Loucy (cell line): Measurements from ENCODE around the gene ZNF296.

Source experiments
- H2AFZ ChIP-seq: fragments of 200-600 bp; sonication (generic); 2 replicates; pipeline ENCODE4 v1.6.0; 2016; ENCODE audit warnings: antibody characterized with exemption, mild to moderate bottlenecking, low read length, moderate library complexity
- H3F3A ChIP-seq: fragments of 200-600 bp; 2 replicates; pipeline ENCODE4 v1.6.0; 2016; ENCODE audit warnings: antibody characterized with exemption, low read depth, mild to moderate bottlenecking
- H3K27me3 ChIP-seq: fragments of 200-600 bp; sonication (generic); 2 replicates; pipeline ENCODE4 v1.6.1; 2014; ENCODE audit warnings: low read length, mild to moderate bottlenecking; ENCODE audit not compliant: insufficient read depth, poor library complexity, severe bottlenecking
- H3K36me3 ChIP-seq: fragments of 200-600 bp; sonication (generic); 2 replicates; pipeline ENCODE4 v1.6.1; 2016; ENCODE audit warnings: low read length; ENCODE audit not compliant: insufficient read depth
- H3K4me1 ChIP-seq: fragments of 200-600 bp; sonication (generic); 2 replicates; pipeline ENCODE4 v1.5.1; 2014; ENCODE audit warnings: low read length, mild to moderate bottlenecking; ENCODE audit not compliant: insufficient read depth, poor library complexity, severe bottlenecking
- H3K4me2 ChIP-seq: fragments of 200-600 bp; sonication (generic); 2 replicates; pipeline ENCODE4 v1.6.0; 2014; ENCODE audit warnings: antibody characterized with exemption, low read length, low read depth, mild to moderate bottlenecking; ENCODE audit not compliant: poor library complexity, severe bottlenecking
- H3K4me3 ChIP-seq: fragments of 200-600 bp; sonication (generic); 2 replicates; pipeline ENCODE4 v1.5.1; 2014; ENCODE audit warnings: low read length, mild to moderate bottlenecking, mixed read lengths; ENCODE audit not compliant: poor library complexity, severe bottlenecking
- H3K79me2 ChIP-seq: fragments of 200-600 bp; sonication (generic); 2 replicates; pipeline ENCODE4 v1.6.1; 2014; ENCODE audit warnings: low read length; ENCODE audit not compliant: insufficient read depth
- H3K9ac ChIP-seq: fragments of 200-600 bp; sonication (generic); 2 replicates; pipeline ENCODE4 v1.6.0; 2014; ENCODE audit warnings: mild to moderate bottlenecking, low read depth, low read length, moderate library complexity; ENCODE audit not compliant: poor library complexity, severe bottlenecking
- H3K9me2 ChIP-seq: fragments of 200-600 bp; sonication (generic); replicated peaks from 2 replicates; pipeline ENCODE4 v1.6.1; 2016; ENCODE audit warnings: low read depth, low read length, mixed read lengths
- H3K9me3 ChIP-seq: fragments of 200-600 bp; sonication (generic); 2 replicates; pipeline ENCODE4 v1.6.1; 2014; ENCODE audit warnings: mild to moderate bottlenecking, antibody characterized with exemption, low read length, low read depth; ENCODE audit not compliant: insufficient read depth
- H4K20me1 ChIP-seq: fragments of 200-600 bp; sonication (generic); 2 replicates; pipeline ENCODE4 v1.6.0; 2014; ENCODE audit warnings: antibody characterized with exemption, low read length, mild to moderate bottlenecking; ENCODE audit not compliant: insufficient read depth, poor library complexity, severe bottlenecking
- CTCF ChIP-seq: fragments of 200-600 bp; sonication (generic); conservative IDR thresholded peaks from 2 replicates; pipeline ENCODE4 v1.5.1; 2014; ENCODE audit warnings: mild to moderate bottlenecking, antibody characterized with exemption, low read length
- EZH2phosphoT487 ChIP-seq: fragments of 200-600 bp; IDR thresholded peaks from 2 replicates; pipeline ENCODE4 v1.6.1; 2018; ENCODE audit warnings: antibody characterized with exemption, mild to moderate bottlenecking, moderate library complexity, borderline replicate concordance

The ZNF296 gene

GRCh38 chr19:45038931-45039893, 37.1 kb downstream of the ZNF296 start, which contains the start of gene CLASRP:
TSS of gene CLASRP (plus strand) at chr19:45039045. CDS start at chr19:45040213, 1,168 bp downstream.
- H3K4me3 ChIP-seq: peak within 1 kb of the TSS; percentile 100
- H2AFZ ChIP-seq: peak within 1 kb of the TSS; percentile 99
- H3K36me3 ChIP-seq: peaks cover 20% of the 10 kb centered on the region; the same call in 1 of the 2 replicates

GRCh38 chr19:45037393-45038169, 38.7 kb downstream of the ZNF296 start:
- Histone ChIP-seq H4K20me1 (peaks cover 33% of the 10 kb centered on the region), H3K4me3 (no peak overlapping the region), H3K9me3 (no peaks in the 10 kb centered on the region), H3K36me3 (peaks cover 11% of the 10 kb centered on the region; the same call in 1 of the 2 replicates), H3K9ac (peak overlapping the region; percentile 43), H3K4me2 (peak overlapping the region; percentile 100), H3K9me2 (no peaks in the 10 kb centered on the region), H3K79me2 (peaks cover 35% of the 10 kb centered on the region), H3K27me3 (no peaks in the 10 kb centered on the region), H3K4me1 (peaks cover 22% of the 10 kb centered on the region), H2AFZ (no peak overlapping the region), H3F3A (no peaks in the 10 kb centered on the region)
- TF ChIP-seq CTCF (no peak), EZH2phosphoT487 (no peak)

More at GRCh38 chr19:45038931-45039893, 37.1 kb downstream of the ZNF296 start, which contains the start of gene CLASRP:
- Histone ChIP-seq H3K9me2 (no peaks in the 10 kb centered on the region), H3K9ac (peak within 1 kb of the TSS; percentile 95), H3K27me3 (no peaks in the 10 kb centered on the region), H3K79me2 (peaks cover 50% of the 10 kb centered on the region), H4K20me1 (peaks cover 36% of the 10 kb centered on the region), H3K4me2 (peak within 1 kb of the TSS; percentile 100), H3K4me1 (peaks cover 22% of the 10 kb centered on the region), H3F3A (no peaks in the 10 kb centered on the region), H3K9me3 (no peaks in the 10 kb centered on the region)
- TF ChIP-seq CTCF (no peak), EZH2phosphoT487 (no peak)

GRCh38 chr19:45035755-45036154, 40.5 kb downstream of the ZNF296 start:
- Histone ChIP-seq H3K36me3 (peaks cover 5% of the 10 kb centered on the region; the same call in 1 of the 2 replicates), H3F3A (no peaks in the 10 kb centered on the region), H3K4me3 (no peak overlapping the region), H3K79me2 (peaks cover 19% of the 10 kb centered on the region), H3K9ac (no peak overlapping the region), H2AFZ (no peak overlapping the region), H3K9me3 (no peaks in the 10 kb centered on the region), H4K20me1 (peaks cover 19% of the 10 kb centered on the region), H3K27me3 (no peaks in the 10 kb centered on the region), H3K4me1 (peaks cover 14% of the 10 kb centered on the region), H3K9me2 (no peaks in the 10 kb centered on the region), H3K4me2 (no peak overlapping the region)
- no peak for TF ChIP-seq EZH2phosphoT487
